Measurements from ENCODE around the gene SCO2. TPM values are rescaled to one million over a fixed set of nuclear protein-coding genes. Genes with fewer than 3 reads are reported as not detected.

SCO2 gene
- total RNA-seq, 1 donor from 2014 or later, result 0.59 TPM

DNA sequence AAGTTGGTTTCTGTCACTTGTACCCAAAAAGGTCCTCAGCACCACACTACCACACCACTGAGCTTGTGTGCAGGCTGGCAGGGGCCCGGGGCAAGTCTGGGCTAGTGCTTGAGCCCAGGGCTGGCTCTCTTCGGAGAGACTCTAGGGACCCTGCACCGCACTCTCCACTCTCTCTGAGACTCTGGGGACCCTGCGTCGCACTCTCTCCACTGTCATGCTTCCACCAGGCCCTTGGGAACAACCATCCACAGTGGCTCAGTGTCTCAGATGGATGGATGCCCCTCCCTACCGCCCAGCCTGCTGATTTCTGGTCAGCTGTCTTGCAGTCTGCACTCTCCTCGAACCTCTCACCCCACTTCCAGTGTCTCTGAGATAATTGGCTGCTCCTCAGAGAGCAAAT lies 48.5 kb downstream of the SCO2 start:
- no peak for DNase-seq

- DNase-seq, result no peak
These were observed 49.8 kb downstream of the SCO2 start for GRCh38 chr22:50475652-50476002.

DNA sequence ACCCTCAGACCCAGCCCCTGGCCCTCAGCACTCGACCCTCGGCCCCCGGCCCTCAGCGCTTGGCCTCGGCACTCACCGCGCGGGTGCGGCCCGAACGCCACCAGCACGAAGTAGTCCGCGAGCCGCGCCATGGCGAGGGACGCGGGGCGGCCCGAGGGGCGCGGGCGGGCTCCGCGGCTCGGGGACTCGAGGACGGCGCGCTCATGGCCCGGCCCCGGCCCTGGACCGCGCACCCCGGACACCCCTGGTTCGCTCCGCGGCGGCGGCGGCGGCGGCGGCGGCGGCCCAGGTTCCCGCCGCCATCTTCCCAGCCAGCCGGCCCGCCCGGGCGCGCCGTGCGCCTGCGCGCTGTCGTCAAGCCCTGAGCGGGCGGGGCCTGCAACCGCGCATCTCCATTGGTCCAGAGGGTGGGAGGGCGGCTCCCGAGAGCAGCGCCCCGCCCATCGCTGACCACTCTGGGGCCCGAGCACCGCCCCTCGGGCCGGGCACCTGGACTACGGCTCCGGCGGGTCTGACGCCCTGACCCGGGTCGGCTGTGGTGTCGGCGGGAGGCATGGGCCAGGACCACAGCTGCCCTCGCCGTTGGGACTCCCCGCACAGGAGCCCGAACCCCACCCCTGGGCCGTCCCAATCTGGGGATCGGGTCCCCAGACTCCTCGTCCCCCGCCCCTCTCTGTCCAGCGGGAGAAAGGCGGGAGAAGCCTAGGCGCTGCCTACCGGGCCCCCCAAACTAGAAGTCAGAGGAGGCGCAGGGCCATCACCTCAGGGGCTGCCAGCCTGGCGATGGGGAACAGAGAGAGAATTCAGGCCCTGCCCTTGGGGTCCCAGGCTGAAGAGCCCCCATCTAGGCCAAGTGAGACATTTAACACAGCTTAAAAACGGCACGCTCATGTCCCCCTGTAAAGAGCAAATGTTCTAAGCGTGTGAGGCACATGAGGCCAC lies 50.4 kb downstream of the SCO2 start, which contains the start of gene SBF1:
Gene SBF1, minus strand, starts transcription at position 326 of the 942 bp plus-strand sequence. Its CDS starts 195 bp downstream, at position 131.
- DNase-seq, result peak; percentile 75

DNA sequence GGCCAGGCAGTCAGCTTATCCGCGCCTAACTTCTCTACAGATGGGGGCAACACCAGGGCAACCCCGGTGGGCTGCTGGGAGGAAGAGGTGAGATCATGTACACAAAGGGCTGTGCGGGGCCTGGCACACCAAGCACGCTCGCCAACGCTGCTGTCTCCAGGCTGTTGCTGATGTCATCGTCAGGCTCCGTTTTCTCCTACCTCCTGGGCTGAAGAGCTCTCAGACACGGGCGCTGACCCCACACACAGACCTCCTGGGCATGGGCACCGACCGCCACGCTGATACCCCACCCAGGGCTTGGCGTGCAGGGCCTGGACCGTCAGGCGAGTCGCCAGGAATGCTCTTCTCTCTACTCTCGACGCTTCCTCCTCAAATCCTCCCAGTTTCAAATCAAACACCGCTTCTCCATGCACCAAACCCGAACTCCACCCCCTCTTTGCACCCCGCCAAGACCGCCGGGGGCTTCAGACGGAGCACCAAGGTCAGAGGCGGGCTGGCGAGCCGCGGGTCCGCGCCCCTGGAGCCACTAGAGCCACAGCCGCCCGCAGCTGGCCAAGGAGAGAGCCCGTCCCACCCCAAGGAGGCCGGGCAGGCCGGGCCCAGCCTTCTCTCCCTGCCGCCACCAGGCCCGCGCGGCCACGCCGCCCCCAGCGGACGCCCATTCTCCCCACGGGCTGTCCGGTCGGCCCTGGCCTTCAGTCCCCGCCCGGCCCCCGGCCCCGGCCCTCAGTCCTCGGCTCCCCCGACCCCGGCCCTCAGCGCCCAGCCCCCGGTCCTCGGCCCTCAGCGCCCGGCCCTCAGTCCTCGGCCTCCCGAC lies 51.3 kb downstream of the SCO2 start:
- DNase-seq, result no peak

Other genes with a start within 250 kb of the SCO2 start
- 68.8 TPM for gene PLXNB2, start 218.0 kb downstream of the SCO2 start, total RNA-seq
- gene DENND6B, start 198.6 kb downstream of the SCO2 start, total RNA-seq, result 2.9 TPM
- gene PPP6R2, start 182.3 kb downstream of the SCO2 start, total RNA-seq, result 31.5 TPM
- gene SBF1, start 50.6 kb downstream of the SCO2 start, total RNA-seq, result 31.9 TPM
- gene ADM2, start 44.1 kb downstream of the SCO2 start, total RNA-seq, result 0.39 TPM
- not detected for gene MIOX, start 38.7 kb downstream of the SCO2 start, total RNA-seq
- gene LMF2, start 17.9 kb downstream of the SCO2 start, total RNA-seq, result 16.1 TPM
- gene NCAPH2, start 17.4 kb downstream of the SCO2 start, total RNA-seq, result 29.7 TPM
- 16.3 TPM for gene TYMP, start 4.4 kb upstream of the SCO2 start, total RNA-seq
- gene KLHDC7B, start 20.3 kb upstream of the SCO2 start, total RNA-seq, result 0.30 TPM
- not detected for gene SYCE3, start 37.3 kb upstream of the SCO2 start, total RNA-seq
- gene CPT1B, start 52.8 kb upstream of the SCO2 start, total RNA-seq, result 10.3 TPM
- 28.3 TPM for gene CHKB, start 57.3 kb upstream of the SCO2 start, total RNA-seq
- 1.6 TPM for gene MAPK8IP2, start 75.2 kb upstream of the SCO2 start, total RNA-seq
- 8.4 TPM for gene ARSA, start 102.6 kb upstream of the SCO2 start, total RNA-seq
- gene SHANK3, start 147.2 kb upstream of the SCO2 start, total RNA-seq, result 7.2 TPM
- gene ACR, start 212.6 kb upstream of the SCO2 start, total RNA-seq, result 0.39 TPM